HG02884 (cell line): ENCODE data around the gene ANKRD18A.

ENCODE experiments used
- ATAC-seq: cut with Tn5 transposase; IDR thresholded peaks from one replicate; pipeline ENCODE4 v1.9.1; 2021; ENCODE audit warnings: mild to moderate bottlenecking, moderate library complexity; ENCODE audit not compliant: unreplicated experiment

The ANKRD18A gene

GRCh38 chr9:38620483-38621433 is at the start of gene ANKRD18A:
TSS of gene ANKRD18A (minus strand) at chr9:38620596. CDS start at chr9:38620285, 311 bp downstream.
- ATAC-seq = peak; percentile 63

- no peak for ATAC-seq
Measured at GRCh38 chr9:38668791-38669466, 48.5 kb upstream of the ANKRD18A start.

- no peak for ATAC-seq
Measured at GRCh38 chr9:38662763-38663593, 42.6 kb upstream of the ANKRD18A start.

- no peak for ATAC-seq
Measured at GRCh38 chr9:38659538-38659937, 39.1 kb upstream of the ANKRD18A start.

GRCh38 chr9:38656896-38657295 is 36.5 kb upstream of the ANKRD18A start:
- no peak for ATAC-seq

GRCh38 chr9:38652486-38652885 is 32.1 kb upstream of the ANKRD18A start:
- ATAC-seq = no peak

GRCh38 chr9:38652044-38652443 is 31.6 kb upstream of the ANKRD18A start:
- ATAC-seq = no peak

- no peak for ATAC-seq
Measured at GRCh38 chr9:38651400-38652042, 31.1 kb upstream of the ANKRD18A start.

- no peak for ATAC-seq
Measured at GRCh38 chr9:38650564-38650963, 30.2 kb upstream of the ANKRD18A start.

- ATAC-seq = no peak
Measured at GRCh38 chr9:38649731-38650363, 29.5 kb upstream of the ANKRD18A start.

GRCh38 chr9:38644601-38645000 is 24.2 kb upstream of the ANKRD18A start:
- no peak for ATAC-seq

GRCh38 chr9:38643815-38644173 is 23.4 kb upstream of the ANKRD18A start:
- no peak for ATAC-seq

GRCh38 chr9:38642951-38643814 is 22.8 kb upstream of the ANKRD18A start:
- ATAC-seq = no peak

- ATAC-seq = peak; percentile 62
Measured at GRCh38 chr9:38641985-38642864, 21.8 kb upstream of the ANKRD18A start.

GRCh38 chr9:38641142-38641541 is 20.7 kb upstream of the ANKRD18A start:
- ATAC-seq = no peak

GRCh38 chr9:38639577-38639940 is 19.2 kb upstream of the ANKRD18A start:
- ATAC-seq = no peak

- no peak for ATAC-seq
Measured at GRCh38 chr9:38638881-38639576, 18.6 kb upstream of the ANKRD18A start.

GRCh38 chr9:38634315-38634714 is 13.9 kb upstream of the ANKRD18A start:
- no peak for ATAC-seq
